ENCODE measurements around the gene RPS21. TPM values are rescaled to one million over a fixed set of nuclear protein-coding genes. Genes with fewer than 3 reads are reported as not detected.

Gene RPS21
- total RNA-seq, 1 donor from 2014 or later = 2,109 TPM

DNA sequence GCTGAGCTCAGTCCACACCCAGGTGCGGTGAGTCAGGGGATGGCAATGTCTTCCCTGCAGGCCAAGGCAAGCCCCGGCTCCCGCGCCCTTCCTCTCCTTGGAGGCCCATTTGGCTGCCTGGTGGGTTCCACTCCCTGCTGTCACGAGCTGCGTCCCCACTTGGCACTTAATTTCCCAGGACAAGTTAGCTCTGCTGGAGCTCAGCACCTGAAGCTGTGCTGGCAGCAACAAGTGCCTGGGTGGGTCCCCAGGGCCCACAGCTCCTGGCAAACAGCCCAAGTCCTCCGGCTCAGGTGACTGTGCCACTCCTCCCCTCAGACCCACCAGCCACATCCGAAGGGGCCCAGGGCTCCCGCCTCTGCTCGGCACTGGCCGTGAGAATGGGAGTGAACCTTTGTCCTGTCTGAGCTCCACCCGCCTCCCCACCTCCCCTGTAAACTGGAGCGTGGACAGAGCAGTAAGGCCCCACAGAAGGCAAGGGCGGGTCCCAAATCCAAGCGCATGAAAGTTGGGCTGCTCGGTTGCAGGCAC lies 36.7 kb upstream of the RPS21 start:
- no peak for DNase-seq
- Mint-ChIP-seq H3K4me1 (peaks cover 2% of the 10 kb centered on the region), H3K36me3 (ENCODE audit: low read depth) (no peaks in the 10 kb centered on the region), H3K9me3 (peaks cover 3% of the 10 kb centered on the region), H3K27ac (no peak overlapping the region), H3K27me3 (no peaks in the 10 kb centered on the region), H3K4me3 (no peak overlapping the region)
- intact Hi-C loops (cut with micrococcal nuclease) = no loop called here

DNA sequence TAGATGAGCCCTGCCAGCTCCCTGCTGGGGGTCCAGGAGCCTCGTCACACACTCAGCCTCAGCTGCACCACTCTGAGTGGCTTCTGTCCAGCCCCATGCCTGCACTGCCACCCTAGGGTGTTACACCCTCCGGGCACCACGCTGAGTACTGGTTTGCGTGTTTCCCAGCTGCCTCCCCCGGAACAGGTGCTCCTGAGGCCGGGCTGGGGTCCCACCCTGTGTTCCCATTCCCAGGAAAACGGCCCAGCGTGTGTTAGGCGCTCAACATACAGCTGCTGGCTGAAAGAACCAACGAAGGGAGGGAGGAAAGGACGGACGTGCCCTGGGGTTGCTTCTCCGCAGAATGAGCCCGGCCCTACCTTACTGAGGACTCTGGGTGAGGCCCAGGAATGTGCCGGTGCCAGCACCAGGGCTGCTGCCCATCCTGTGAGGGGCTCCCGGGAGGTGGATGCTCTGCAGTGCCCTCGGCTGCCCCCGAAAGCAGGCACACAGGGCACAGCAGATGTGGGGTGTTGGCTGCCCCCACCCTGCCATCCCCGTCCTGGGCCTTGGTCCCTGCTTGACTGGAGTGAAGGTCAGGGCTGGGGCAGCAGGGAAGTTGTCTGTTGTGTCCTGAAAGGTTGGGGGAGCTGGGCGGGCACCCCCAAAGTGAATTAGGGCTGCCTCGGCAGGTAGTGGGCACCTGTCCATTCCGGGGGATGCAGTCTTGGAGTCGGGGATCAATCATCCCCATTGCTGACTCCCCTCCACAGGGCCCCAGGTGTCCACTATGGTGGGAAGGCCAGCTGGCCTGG lies 36.1 kb upstream of the RPS21 start:
- H3K27me3 Mint-ChIP-seq = no peaks in the 10 kb centered on the region
- peaks cover 2% of the 10 kb centered on the region for H3K4me1 Mint-ChIP-seq
- H3K9me3 Mint-ChIP-seq = peaks cover 3% of the 10 kb centered on the region
- no peak overlapping the region for H3K4me3 Mint-ChIP-seq
- intact Hi-C loops (cut with micrococcal nuclease) = no loop called here
- no peak for DNase-seq
- no peaks in the 10 kb centered on the region for H3K36me3 Mint-ChIP-seq (ENCODE audit: low read depth)
- H3K27ac Mint-ChIP-seq = no peak overlapping the region

DNA sequence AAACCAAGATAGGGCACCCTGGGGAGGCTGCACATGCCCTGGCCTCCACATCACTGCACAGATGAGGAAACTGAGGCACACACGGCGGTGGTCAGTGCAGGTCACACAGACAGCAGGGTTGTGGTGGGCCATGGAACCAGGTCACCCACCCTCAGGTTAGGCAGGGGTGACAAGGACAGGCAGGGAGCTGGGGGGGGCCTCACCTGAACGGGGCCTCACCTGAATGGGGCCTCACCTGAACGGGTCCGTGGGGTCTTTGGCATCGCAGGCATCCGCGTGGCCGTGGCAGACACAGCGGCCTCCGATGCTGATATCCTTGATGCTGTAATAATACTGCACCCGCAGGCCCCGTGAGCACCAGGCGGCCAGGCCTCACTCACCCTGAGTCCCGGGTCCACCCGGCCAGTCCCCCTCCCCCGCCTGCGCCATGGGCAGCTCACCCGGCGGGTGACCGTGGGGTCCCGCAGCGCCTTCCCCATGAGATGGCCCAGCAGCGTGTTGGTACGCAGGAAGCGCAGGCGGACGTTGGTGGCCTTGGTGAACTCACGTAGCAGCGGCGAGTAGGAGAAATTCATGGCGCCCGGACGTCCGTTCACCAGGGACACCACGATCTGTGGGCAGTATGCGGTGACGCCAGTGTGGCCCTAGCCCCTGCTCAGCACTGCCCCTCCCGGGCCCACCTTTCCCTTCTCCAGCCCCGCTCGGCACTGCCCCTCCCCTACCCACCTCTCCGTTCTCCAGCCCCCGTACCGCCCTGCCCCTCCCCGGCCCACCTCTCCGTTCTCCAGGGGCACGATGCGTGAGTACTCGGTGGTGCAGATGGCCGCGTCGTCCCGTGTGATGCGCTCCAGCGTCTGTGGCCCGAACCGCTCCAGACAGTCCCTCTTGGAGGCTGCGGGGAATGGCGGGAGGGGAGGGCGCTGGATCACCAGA lies 35.2 kb upstream of the RPS21 start:
- peaks cover 2% of the 10 kb centered on the region for H3K4me1 Mint-ChIP-seq
- no peak overlapping the region for H3K27ac Mint-ChIP-seq
- intact Hi-C loops (cut with micrococcal nuclease) = no loop called here
- H3K9me3 Mint-ChIP-seq = peaks cover 3% of the 10 kb centered on the region
- DNase-seq = no peak
- H3K4me3 Mint-ChIP-seq = no peak overlapping the region
- no peaks in the 10 kb centered on the region for H3K36me3 Mint-ChIP-seq (ENCODE audit: low read depth)
- no peaks in the 10 kb centered on the region for H3K27me3 Mint-ChIP-seq

DNA sequence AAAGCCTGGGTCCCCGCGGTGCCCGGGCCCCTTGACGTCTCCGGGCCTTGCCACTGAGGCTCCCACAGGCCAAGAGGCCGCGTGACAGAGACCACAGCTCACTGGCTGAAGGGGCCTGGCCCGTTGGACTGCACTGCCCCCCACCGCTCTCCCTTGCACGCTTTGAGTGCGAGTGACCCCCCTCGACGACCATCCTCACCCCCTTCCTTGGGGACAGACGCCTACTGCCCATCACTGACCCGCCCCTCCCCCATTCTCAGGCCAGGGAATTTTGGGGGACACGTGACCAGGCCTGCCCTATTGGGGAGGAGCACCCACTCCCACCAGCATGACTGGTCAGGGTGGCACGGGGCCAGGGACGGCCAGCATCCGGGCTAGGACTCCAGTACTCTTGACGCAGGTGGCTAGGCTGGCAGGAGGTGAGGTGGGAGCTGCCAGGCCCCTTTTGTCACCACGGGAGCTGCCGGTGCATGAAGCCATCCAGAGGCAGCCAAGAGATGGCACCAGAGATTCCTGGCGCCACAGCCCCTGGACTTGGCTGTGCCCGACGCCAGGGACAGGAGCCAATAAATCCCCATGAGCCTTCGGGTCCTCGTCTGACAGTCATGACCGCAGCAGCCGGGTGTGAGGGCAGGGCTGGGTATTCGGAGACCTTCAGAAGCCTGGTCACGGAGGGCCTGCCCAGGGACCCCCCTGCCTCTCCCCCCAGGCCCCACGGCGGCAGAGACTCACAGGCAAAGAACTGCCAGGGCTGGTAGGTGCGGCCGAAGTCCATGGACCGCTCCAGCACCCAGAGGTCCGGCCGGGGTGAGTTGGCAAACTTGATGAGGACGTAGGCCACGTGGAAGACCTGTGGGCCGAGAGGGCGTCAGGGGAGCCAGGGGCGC lies 34.3 kb upstream of the RPS21 start:
- Mint-ChIP-seq H3K9me3 (peaks cover 3% of the 10 kb centered on the region), H3K36me3 (ENCODE audit: low read depth) (no peaks in the 10 kb centered on the region), H3K27me3 (no peaks in the 10 kb centered on the region), H3K27ac (no peak overlapping the region), H3K4me1 (peaks cover 2% of the 10 kb centered on the region), H3K4me3 (no peak overlapping the region)
- intact Hi-C loops (cut with micrococcal nuclease) = no loop called here
- DNase-seq = no peak

DNA sequence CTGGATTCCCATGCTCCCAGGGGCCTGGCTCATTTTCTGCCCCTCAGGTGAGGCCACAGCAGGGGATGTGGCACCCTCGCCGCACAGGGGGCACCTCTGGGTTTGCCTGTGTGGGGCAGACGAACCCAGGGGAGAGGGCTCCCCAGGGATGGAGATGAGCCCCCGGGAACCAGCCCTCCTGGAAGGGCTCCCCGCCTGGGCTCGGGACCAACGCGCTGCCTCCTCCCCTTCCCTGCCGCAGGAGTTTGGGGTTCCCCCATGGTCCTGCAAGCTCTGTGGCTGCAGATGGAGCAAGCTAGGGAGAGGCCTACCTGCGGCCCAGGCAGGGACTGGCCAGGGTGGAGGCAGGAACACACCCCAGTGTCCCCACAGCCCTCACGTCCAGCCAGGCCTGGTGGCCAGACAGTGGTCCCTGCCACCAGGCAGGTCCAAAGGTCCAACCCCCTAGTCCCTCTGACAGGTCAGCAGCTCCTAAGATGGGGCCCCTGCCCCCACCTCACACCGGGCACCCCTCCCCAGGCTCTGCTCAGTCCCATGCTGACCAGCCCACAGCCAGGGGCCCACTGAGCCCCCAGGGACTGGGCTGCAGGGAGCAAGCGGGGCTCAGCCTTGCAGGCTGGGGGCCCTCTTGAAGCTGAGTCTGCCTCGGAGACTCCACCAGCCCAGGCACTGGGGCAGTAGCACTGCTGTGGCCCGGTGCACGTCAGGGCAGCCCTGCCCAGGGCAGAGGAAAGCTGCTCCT lies 33.4 kb upstream of the RPS21 start:
- DNase-seq = no peak
- no peak overlapping the region for H3K4me3 Mint-ChIP-seq
- H3K4me1 Mint-ChIP-seq = peaks cover 2% of the 10 kb centered on the region
- H3K27me3 Mint-ChIP-seq = no peaks in the 10 kb centered on the region
- intact Hi-C loops (cut with micrococcal nuclease) = no loop called here
- H3K9me3 Mint-ChIP-seq = peaks cover 3% of the 10 kb centered on the region
- no peaks in the 10 kb centered on the region for H3K36me3 Mint-ChIP-seq (ENCODE audit: low read depth)
- no peak overlapping the region for H3K27ac Mint-ChIP-seq

DNA sequence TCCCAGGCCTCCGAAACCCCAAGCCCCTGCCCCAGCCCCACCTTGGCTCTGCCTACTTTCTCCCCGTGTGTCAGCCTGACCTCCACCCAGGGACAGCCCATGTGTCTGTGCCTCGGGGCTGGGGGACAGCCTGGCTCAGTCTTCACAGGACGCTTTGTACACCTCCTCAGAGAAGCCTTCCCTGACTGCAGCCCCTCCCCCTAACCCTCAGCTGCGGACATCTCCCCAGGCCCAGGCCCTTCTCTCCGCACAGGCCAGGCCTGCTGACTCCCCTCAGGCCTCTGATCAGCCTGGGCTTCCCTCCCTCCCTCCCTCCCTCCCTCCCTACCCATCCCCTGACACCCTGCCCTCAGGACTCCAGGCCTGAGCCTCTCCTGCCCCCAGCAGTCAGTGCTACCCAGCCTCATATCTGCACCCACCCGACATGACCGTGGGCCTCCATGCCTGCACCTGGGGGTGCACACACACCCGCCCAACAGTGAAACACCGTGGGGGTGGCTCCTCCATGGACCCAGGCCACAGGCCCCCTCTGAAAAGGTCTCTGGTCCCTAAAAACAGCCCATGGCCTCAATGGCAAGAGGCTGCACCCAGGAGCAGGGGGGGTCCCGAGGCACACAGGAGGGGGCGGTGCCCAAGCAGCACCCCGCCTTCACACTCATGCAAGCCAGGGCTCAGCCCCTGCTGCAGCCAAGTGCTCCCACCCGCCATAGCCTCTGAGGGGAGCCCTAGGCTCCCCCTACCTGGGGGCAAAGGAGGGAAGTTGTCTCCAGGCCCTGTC lies 32.7 kb upstream of the RPS21 start:
- intact Hi-C loops (cut with micrococcal nuclease) = no loop called here
- no peak overlapping the region for H3K4me3 Mint-ChIP-seq
- no peak overlapping the region for H3K27ac Mint-ChIP-seq
- H3K4me1 Mint-ChIP-seq = peaks cover 2% of the 10 kb centered on the region
- no peak for DNase-seq
- H3K9me3 Mint-ChIP-seq = peaks cover 3% of the 10 kb centered on the region
- no peaks in the 10 kb centered on the region for H3K27me3 Mint-ChIP-seq
- H3K36me3 Mint-ChIP-seq (ENCODE audit: low read depth) = no peaks in the 10 kb centered on the region

DNA sequence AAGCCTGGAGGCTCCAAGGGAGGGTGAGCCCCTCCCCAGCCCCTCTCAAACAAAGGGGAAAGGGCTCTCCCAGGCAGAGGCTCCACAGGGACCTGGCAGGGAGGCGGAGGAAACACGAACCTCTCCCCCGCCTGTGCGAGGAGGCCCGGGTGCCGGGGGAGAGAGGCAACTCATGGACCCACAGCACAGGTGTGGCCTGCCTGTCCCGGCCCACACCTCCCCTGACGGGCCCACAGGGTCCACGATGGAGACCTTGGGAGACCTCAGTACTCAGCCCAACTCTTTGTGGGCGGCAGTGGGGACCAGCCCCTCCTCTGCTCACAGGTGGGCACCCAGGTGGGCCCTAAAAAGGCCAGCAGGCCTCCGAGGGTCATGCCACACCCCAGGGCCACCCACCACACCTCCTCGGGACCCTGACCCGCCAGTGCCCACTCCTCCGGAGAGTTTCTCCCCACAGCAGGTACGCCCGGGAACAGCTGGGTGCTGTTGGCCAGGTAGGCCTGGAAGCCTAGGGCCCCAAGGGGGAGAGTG lies 32.0 kb upstream of the RPS21 start:
- Mint-ChIP-seq H3K4me3 (no peak overlapping the region), H3K9me3 (no peaks in the 10 kb centered on the region), H3K4me1 (no peaks in the 10 kb centered on the region), H3K27ac (no peak overlapping the region), H3K27me3 (no peaks in the 10 kb centered on the region), H3K36me3 (ENCODE audit: low read depth) (no peaks in the 10 kb centered on the region)
- intact Hi-C loops (cut with micrococcal nuclease) = no loop called here
- no peak for DNase-seq

DNA sequence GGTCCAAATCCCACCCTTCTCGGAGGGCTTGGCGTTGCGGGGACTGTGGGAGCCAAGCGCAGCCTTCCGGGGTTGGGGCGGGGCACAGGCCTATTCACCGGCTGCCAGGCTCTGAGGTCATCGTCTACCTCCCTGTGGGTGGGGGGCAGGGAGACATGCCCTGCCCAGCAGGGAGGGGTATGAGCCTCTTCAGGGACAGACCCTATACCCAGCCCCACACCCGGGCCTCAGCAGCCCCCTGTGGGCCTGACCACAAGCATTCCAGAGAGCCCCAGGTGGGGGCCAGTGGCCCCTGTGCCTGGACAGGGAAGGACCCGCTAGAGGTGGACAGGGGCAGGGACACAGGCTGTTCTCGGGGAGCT lies 31.4 kb upstream of the RPS21 start:
- no peaks in the 10 kb centered on the region for H3K4me1 Mint-ChIP-seq
- intact Hi-C loops (cut with micrococcal nuclease) = no loop called here
- no peak for DNase-seq
- H3K9me3 Mint-ChIP-seq = no peaks in the 10 kb centered on the region
- H3K27me3 Mint-ChIP-seq = no peaks in the 10 kb centered on the region
- H3K27ac Mint-ChIP-seq = no peak overlapping the region
- H3K36me3 Mint-ChIP-seq (ENCODE audit: low read depth) = no peaks in the 10 kb centered on the region
- H3K4me3 Mint-ChIP-seq = no peak overlapping the region

DNA sequence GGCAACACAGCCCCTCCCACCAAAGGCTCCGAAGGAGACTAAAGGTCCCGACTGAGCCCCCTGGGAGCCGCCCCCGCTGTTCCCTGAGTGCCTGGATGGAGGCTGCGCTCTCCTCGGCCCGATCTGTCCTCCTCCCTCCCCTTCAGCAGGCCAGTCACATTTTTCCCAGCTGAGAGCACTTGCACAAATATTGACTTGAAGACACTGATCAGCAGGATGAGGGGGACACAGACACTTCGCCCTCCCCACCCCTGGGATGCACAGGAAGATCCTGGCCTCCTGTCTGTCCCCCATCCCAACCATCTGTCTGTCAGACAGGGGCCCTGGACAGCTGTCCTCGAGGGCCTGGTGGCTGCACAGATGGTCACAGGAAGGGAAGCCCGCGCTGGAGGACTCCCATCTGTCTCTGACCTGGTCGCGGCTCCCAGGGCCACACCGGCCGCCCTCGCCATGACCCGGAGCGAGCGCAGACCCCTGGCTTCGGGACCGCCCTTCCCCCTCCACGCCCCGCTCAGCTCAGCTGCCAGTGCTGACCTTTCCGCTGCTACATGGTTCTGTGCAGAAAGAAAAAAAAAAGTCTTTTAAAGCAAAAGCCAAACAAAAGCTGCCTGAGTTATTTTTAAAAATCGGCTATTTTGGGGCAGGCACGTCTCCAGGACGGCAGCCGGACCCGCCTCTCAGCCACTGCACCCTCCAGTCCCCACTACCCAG lies 30.9 kb upstream of the RPS21 start:
- Mint-ChIP-seq H3K36me3 (ENCODE audit: low read depth) (no peaks in the 10 kb centered on the region), H3K4me3 (no peak overlapping the region), H3K9me3 (no peaks in the 10 kb centered on the region), H3K27me3 (no peaks in the 10 kb centered on the region), H3K27ac (no peak overlapping the region), H3K4me1 (no peaks in the 10 kb centered on the region)
- no peak for DNase-seq
- intact Hi-C loops (cut with micrococcal nuclease) = no loop called here

DNA sequence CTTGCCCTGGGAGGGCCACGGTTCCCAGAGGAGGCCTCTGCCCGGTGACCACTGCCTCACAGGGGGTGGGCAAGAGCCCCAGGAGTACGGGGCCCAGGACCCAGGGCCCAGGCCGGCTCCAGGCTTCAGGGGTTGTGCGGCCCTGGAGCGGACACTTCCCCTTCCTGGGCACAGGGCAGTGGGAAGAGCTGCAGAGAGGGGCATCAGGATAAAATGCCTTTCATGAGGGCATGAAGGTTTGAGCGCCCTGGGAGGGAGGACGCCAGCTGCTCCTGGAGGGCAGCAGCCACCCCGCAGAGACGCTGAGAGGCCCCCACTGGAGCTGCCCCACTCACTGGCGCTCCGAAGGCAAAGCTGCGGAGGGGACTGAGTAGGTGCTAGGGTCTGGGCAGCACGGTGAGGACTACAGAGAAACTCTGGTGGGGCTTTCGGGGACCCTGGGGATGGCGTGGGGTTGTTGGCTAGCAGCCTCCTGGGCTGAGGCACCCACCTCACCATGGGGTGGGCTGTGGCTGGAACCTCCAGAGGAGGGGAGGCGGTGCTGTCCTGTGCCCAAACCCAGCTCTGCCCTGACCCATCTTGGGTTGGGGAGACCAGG lies 30.2 kb upstream of the RPS21 start:
- no peaks in the 10 kb centered on the region for H3K9me3 Mint-ChIP-seq
- no peaks in the 10 kb centered on the region for H3K4me1 Mint-ChIP-seq
- intact Hi-C loops (cut with micrococcal nuclease) = no loop called here
- no peak for DNase-seq
- no peaks in the 10 kb centered on the region for H3K36me3 Mint-ChIP-seq (ENCODE audit: low read depth)
- no peak overlapping the region for H3K27ac Mint-ChIP-seq
- no peaks in the 10 kb centered on the region for H3K27me3 Mint-ChIP-seq
- no peak overlapping the region for H3K4me3 Mint-ChIP-seq

DNA sequence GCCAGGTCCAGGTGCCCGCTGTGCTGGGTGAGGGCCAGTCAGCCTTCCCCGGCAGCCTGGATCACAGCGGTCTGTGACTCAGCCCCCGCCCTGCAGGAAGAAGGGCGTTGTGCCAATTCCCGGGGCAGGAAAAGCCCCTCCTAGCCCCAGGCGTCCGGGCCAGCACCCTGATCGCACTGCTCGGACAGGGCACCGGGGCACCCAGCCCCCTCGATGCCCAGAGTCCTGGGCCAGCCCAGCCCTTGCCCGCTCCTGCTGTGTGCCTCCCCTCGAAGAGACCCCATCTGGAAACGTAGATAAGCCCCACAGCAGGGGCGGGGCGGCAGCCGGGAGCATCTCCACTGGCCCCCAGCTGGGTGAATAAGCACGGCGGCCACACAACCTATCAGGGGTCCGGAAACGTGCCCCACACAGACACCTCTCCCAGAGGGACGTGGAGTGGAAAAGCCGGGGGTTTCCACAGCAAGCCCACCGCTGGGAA lies 29.7 kb upstream of the RPS21 start:
- intact Hi-C loops (cut with micrococcal nuclease) = no loop called here
- H3K27me3 Mint-ChIP-seq = no peaks in the 10 kb centered on the region
- H3K4me3 Mint-ChIP-seq = no peak overlapping the region
- no peak for DNase-seq
- no peaks in the 10 kb centered on the region for H3K4me1 Mint-ChIP-seq
- H3K27ac Mint-ChIP-seq = no peak overlapping the region
- H3K36me3 Mint-ChIP-seq (ENCODE audit: low read depth) = no peaks in the 10 kb centered on the region
- H3K9me3 Mint-ChIP-seq = no peaks in the 10 kb centered on the region

Measured in activated CD4-positive, alpha-beta T cell treated with anti-CD3 and anti-CD28 coated beads, Interleukin-2, amount 10 ng/mL, durations not matched to agents 24 days and 14 days (primary cell).